Measurements from ENCODE around the gene ULK4.

DNA sequence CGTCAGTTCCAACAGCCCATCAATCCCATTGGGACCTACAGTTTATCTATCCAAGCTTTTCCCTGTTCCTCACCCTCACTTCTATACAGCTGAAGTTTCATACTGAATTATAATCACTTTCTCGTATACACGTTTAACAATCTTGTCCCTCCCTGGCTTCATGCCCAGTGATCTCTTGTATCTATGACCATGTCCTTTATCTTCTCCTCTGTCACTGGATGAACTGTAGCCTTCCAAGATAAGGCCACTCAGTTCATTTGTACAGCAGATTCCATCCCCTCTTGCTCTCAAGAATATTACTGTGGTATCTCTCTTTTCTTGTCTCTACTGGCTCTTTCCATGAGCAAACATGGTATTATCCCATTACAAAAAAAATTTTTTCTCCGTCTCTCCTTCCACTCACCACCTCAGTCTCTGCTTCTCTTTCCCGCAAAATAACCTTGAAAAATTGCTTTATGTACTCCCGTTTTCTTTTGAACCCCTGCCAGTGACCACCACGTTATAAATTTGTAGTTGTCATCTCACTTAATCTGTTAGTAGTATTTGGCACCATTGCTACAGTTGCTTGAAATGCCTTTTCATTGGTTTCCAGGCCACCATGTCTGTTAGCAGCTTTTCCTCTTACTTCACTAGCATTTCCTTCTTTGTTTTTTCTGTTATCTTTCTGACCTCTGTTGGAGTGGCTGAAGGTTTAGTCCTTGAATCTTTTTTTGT, 753.2 kb downstream of the ULK4 start:
- TF ChIP-seq POLR2A (IDR thresholded peaks at IDR 0.05), result no peak
- TF ChIP-seq CTCF (IDR thresholded peaks at IDR 0.05 in 8 of 11, conservative IDR thresholded peaks at IDR 0.05 in 3 of 11), result no peak
- no peak for TF ChIP-seq POLR2AphosphoS5 (IDR thresholded peaks at IDR 0.05)

Data from spleen (tissue), 7 donors.